Thyroid gland (tissue), 4 donors: ENCODE measurements around the gene ANAPC13. TPM values are rescaled to one million over a fixed set of nuclear protein-coding genes. Genes with fewer than 3 reads are reported as not detected.

ENCODE experiments used
- DNase-seq, 2 donors: peaks; one replicate each; pipeline ENCODE4 v3.0.0-alpha.2; 2019
- H3K27ac ChIP-seq, 3 donors: fragments of 200-600 bp; sonication (generic); 1 replicate in 2 of 3; 2 replicates in 1 of 3; pipeline ENCODE4 v1.5.1; 2016 to 2019; ENCODE audit warnings: mild to moderate bottlenecking in 1 of 3, moderate library complexity in 1 of 3
- H3K27me3 ChIP-seq: fragments of 200-600 bp; sonication (generic); one replicate; pipeline ENCODE4 v1.5.1; 2019
- H3K36me3 ChIP-seq, 2 donors: fragments of 200-600 bp; sonication (generic); one replicate each; pipeline ENCODE4 v1.5.1; 2016 to 2019
- H3K4me1 ChIP-seq, 2 donors: fragments of 200-600 bp; sonication (generic); one replicate each; pipeline ENCODE4 v1.5.1; 2017 to 2019
- H3K4me3 ChIP-seq, 3 donors: fragments of 200-600 bp; sonication (generic); replicated peaks in 1 of 3; 1 replicate in 2 of 3; 2 replicates in 1 of 3; pipeline ENCODE4 v1.5.1; 2016; ENCODE audit warnings: mild to moderate bottlenecking in 1 of 3
- H3K9me3 ChIP-seq: fragments of 200-600 bp; sonication (generic); one replicate; pipeline ENCODE4 v1.5.1; 2017
- POLR2A ChIP-seq, 2 donors: fragments of 450-650 bp; IDR thresholded peaks; one replicate each; pipeline ENCODE4 v1.6.1; 2017; ENCODE audit warnings: antibody characterized with exemption in 2 of 2, mild to moderate bottlenecking in 2 of 2, moderate library complexity in 1 of 2
- WGBS, 2 donors: methylation state at CpG; one replicate each; pipeline ENCODE4 v1.1.5; 2017; 5-methylcytosine and 5-hydroxymethylcytosine counted together
- intact Hi-C: fragments of 100-400 bp; cut with DNase I; formaldehyde crosslinking; loops from one replicate; pipeline ENCODE4 v1.15.1; 2023
- total RNA-seq, 4 donors: library from RNA; depleted of rRNA; stranded (reverse); fragments of >200 nt; gene quantifications; one replicate each; pipeline ENCODE4 v1.2.3, GENCODE V29; 2016
- TF ChIP-seq, protein P1 (sequence below), 6 experiments: fragments of 200-600 bp in 3 of 6; fragments of 450-650 bp in 3 of 6; sonication (generic) in 3 of 6; IDR thresholded peaks; one replicate each; pipeline ENCODE4 v1.5.1; 2016 to 2019; ENCODE audit warnings: antibody characterized with exemption in 6 of 6, mild to moderate bottlenecking in 2 of 6, inconsistent platforms in 1 of 6, moderate library complexity in 1 of 6

Gene ANAPC13
- total RNA-seq, 4 donors from 2014 or later = 60.1 to 112 (median 93.5) TPM

DNA sequence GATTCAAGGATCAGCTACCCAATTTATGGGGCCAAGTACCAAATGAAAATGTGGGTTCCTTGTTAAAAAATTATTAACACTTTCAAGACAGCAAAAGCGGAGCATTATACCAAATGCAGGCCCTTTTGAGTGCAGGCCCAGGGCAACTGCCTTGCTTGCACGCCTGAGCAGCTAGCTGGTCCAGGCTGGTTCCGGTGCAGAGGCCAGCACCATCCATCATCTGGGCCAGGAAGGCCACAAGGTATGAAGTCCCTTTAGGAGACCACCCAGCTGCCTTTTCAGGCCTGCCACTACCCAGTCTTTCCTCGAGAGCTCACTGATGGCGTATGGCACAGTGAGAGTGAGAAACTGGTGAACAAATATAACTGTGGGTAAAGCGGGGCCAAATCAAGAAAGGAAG is 13.0 kb downstream of the ANAPC13 start:
- 96 to 98% methylated on average over 6 of the region's 6 CpGs for WGBS, 2 donors
- Histone ChIP-seq H3K4me1 (peaks cover 3 to 17% of the 10 kb centered on the region in 2 donors), H3K27me3 (no peaks in the 10 kb centered on the region), H3K4me3 (no peak overlapping the region), H3K27ac (no peak overlapping the region), H3K9me3 (no peaks in the 10 kb centered on the region), H3K36me3 (no peaks in the 10 kb centered on the region)
- intact Hi-C loops = loop anchor here (5.0 to 10.0 kb wide), 2 partner anchors 86 to 258 kb away; no protein-coding TSS in a partner anchor
- TF ChIP-seq POLR2A (IDR thresholded peaks at IDR 0.05) = no peak
- TF ChIP-seq, protein P1, sequence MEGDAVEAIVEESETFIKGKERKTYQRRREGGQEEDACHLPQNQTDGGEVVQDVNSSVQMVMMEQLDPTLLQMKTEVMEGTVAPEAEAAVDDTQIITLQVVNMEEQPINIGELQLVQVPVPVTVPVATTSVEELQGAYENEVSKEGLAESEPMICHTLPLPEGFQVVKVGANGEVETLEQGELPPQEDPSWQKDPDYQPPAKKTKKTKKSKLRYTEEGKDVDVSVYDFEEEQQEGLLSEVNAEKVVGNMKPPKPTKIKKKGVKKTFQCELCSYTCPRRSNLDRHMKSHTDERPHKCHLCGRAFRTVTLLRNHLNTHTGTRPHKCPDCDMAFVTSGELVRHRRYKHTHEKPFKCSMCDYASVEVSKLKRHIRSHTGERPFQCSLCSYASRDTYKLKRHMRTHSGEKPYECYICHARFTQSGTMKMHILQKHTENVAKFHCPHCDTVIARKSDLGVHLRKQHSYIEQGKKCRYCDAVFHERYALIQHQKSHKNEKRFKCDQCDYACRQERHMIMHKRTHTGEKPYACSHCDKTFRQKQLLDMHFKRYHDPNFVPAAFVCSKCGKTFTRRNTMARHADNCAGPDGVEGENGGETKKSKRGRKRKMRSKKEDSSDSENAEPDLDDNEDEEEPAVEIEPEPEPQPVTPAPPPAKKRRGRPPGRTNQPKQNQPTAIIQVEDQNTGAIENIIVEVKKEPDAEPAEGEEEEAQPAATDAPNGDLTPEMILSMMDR (IDR thresholded peaks at IDR 0.05) = no peak
- no peak for DNase-seq

DNA sequence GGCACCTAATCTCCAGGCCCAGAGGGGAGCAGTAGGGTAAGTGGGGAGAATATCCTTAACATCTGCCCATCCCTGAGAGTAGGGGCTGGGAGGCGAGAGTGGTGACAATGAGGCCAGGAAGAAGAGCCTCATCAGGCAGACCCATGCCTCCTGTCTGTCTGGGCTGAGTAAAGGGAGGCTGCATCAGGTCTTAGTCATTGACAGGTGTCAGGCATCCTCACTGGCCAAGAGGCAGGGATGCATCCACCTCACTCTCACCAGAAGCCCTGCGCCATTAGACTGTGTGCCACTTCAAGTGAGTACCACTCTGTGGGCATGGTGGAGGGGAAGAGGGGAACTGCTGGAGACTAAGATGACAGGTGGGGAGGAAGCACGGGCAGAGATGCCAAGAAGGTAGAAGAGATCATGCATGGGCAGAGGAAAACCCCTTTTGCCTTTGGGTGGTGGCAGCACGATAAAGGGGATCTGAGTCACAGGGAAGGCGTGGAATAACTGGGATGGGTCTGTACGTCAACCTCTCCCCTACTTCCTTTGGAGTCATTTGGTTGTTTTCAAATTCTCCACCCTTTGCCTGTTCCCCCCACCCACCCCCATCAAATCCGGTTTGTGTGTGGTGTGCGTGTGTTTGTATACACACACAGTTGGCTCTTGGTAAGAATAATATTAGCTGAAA is 14.1 kb downstream of the ANAPC13 start:
- intact Hi-C loops = loop anchor here (5.0 to 10.0 kb wide), 2 partner anchors 84 to 257 kb away; no protein-coding TSS in a partner anchor
- Histone ChIP-seq H3K36me3 (no peaks in the 10 kb centered on the region), H3K4me3 (no peak overlapping the region), H3K9me3 (no peaks in the 10 kb centered on the region), H3K27ac (no peak overlapping the region), H3K4me1 (peaks cover 3 to 13% of the 10 kb centered on the region in 2 donors), H3K27me3 (no peaks in the 10 kb centered on the region)
- WGBS, 2 donors = 75 to 78% methylated on average over 8 of the region's 8 CpGs
- TF ChIP-seq, protein P1 (IDR thresholded peaks at IDR 0.05) = no peak
- TF ChIP-seq POLR2A (IDR thresholded peaks at IDR 0.05) = no peak
- DNase-seq = no peak

DNA sequence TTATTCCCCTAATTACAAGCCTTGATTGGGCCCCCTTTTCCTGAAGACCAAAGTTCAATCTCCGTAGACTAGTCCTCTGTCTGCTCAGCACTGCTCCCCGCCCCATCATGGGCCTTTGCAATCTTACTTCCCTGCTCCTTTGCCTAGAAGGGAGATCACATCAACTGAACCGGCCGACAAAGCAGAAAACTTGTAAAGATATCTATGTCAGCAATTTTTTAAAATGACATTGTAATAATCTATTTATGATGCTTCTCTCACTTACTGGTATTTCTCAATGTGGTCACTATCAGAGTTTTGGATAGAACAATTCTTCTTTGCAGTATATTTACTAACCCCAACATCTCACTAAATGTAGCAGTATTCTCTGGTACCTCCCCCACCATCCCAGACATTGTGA is 17.3 kb downstream of the ANAPC13 start:
- intact Hi-C loops = no loop called here
- Histone ChIP-seq H3K9me3 (no peaks in the 10 kb centered on the region), H3K27ac (no peak overlapping the region), H3K4me3 (no peak overlapping the region), H3K27me3 (no peaks in the 10 kb centered on the region), H3K4me1 (peaks cover under 1 to 11% of the 10 kb centered on the region in 2 donors), H3K36me3 (no peaks in the 10 kb centered on the region)
- TF ChIP-seq, protein P1 (IDR thresholded peaks at IDR 0.05) = no peak
- no peak for TF ChIP-seq POLR2A (IDR thresholded peaks at IDR 0.05)
- WGBS, 2 donors = 85 to 91% methylated on average over 4 of the region's 4 CpGs
- no peak for DNase-seq

DNA sequence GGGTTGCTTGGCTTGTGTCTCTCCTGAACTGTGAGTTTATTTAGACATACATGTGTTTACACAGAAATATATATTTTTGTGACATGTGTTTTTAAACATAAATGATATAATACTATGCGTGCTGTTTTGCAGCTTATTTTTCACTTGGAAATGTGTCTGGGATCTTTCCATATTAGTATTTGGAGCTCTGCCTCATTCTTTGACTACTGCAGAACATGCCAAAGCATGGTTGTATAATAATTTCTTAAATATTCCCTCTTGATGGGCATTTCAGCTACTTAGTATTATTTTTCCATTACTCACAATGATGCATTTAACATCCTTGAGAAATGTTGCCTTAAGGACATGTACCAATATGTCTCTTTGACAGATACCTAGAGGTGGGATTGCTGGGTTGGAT is 19.5 kb downstream of the ANAPC13 start:
- no peaks in the 10 kb centered on the region for H3K9me3 ChIP-seq
- H3K27ac ChIP-seq = no peak overlapping the region
- no peak overlapping the region for H3K4me3 ChIP-seq
- H3K36me3 ChIP-seq = no peaks in the 10 kb centered on the region
- WGBS, 2 donors = 86% methylated on average over 1 of the region's 1 CpG
- peaks cover 18 to 28% of the 10 kb centered on the region in 2 donors for H3K4me1 ChIP-seq
- DNase-seq = no peak
- H3K27me3 ChIP-seq = no peaks in the 10 kb centered on the region
- TF ChIP-seq POLR2A (IDR thresholded peaks at IDR 0.05) = no peak
- TF ChIP-seq, protein P1 (IDR thresholded peaks at IDR 0.05) = no peak
- intact Hi-C loops = no loop called here

DNA sequence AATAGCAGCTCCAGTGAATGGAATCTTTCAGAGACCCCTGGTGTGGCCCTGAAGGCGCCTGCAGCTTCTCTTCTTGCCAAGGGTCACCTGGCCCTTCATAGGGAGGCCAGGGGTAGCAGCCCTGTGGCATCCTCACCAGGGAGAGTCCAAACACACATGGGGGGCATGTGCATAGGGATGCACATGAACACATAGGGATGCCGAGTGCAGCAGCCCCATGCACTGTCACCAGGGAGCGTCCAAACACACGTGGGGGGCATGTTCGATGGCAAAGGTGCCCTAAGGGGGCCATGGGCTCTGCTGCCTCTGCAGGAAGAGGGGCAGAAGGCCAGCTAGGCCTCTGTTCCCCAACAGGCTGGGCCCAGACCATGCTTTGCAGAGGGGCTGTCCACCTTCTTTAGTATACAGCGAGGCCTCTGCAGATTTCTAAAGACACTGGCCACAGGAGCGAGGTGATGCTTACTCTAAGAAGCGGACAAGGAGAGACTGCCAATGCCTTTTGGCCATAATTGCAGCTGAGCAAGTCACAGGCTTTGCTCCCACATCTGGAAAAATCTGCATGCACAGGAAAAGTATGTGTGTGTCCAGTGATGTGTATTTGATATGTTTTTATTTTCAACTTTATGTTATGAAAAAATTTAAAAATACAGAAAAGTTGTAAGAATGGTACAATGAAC is 21.0 kb downstream of the ANAPC13 start:
- H3K36me3 ChIP-seq = no peaks in the 10 kb centered on the region
- intact Hi-C loops = no loop called here
- H3K27me3 ChIP-seq = no peaks in the 10 kb centered on the region
- H3K4me1 ChIP-seq = peaks cover 18 to 32% of the 10 kb centered on the region in 2 donors
- no peak overlapping the region for H3K4me3 ChIP-seq
- no peaks in the 10 kb centered on the region for H3K9me3 ChIP-seq
- TF ChIP-seq, protein P1 (IDR thresholded peaks at IDR 0.05) = no peak
- no peak for TF ChIP-seq POLR2A (IDR thresholded peaks at IDR 0.05)
- WGBS, 2 donors = 72 to 73% methylated on average over 4 to 7 of the region's 8 CpGs
- H3K27ac ChIP-seq = peak overlapping the region in 1 of 3 donors; percentile 41
- no peak for DNase-seq
